ENCODE results near the gene SPTSSA. TPM values are rescaled to one million over a fixed set of nuclear protein-coding genes. Genes with fewer than 3 reads are reported as not detected.

The SPTSSA gene
- total RNA-seq, 1 donor, result 10.5 TPM

GRCh38 chr14:34383839-34384238, 78.2 kb downstream of the SPTSSA start:
- no peak for DNase-seq (ENCODE audit: insufficient read length, low spot score, missing footprints)
- H3K27me3 ChIP-seq (ENCODE audit: insufficient read depth, low read length), result no peaks in the 10 kb centered on the region
- no peak for TF ChIP-seq CTCF (IDR thresholded peaks at IDR 0.05; ENCODE audit: extremely low read depth, low read depth, low read length)
- H3K36me3 ChIP-seq (ENCODE audit: insufficient read depth, low read length), result no peaks in the 10 kb centered on the region
- H3K79me2 ChIP-seq (ENCODE audit: insufficient read depth, low read length), result no peaks in the 10 kb centered on the region
- peaks cover 10% of the 10 kb centered on the region for H3K4me1 ChIP-seq (ENCODE audit: insufficient read depth, low read length)
- H3K9me3 ChIP-seq (ENCODE audit: low read depth, low read length), result no peaks in the 10 kb centered on the region
- H2AFZ ChIP-seq (ENCODE audit: low read length), result no peak overlapping the region
- no peak overlapping the region for H3K4me2 ChIP-seq (ENCODE audit: insufficient read depth, low read length)
- no peak overlapping the region for H3K27ac ChIP-seq (ENCODE audit: low read depth, low read length)
- no peaks in the 10 kb centered on the region for H4K20me1 ChIP-seq (ENCODE audit: insufficient read depth, low read length)
- H3K4me3 ChIP-seq (ENCODE audit: insufficient read depth, low read length), result no peak overlapping the region

Other genes starting within 250 kb of the SPTSSA start
- 51.9 and 53.6 TPM in 2 replicates for gene EAPP, start 77.5 kb upstream of the SPTSSA start, total RNA-seq
- gene SNX6, start 167.9 kb upstream of the SPTSSA start, total RNA-seq, result 177 and 204 TPM in 2 replicates